ENCODE data around the gene PPFIA4.

The PPFIA4 gene

DNA sequence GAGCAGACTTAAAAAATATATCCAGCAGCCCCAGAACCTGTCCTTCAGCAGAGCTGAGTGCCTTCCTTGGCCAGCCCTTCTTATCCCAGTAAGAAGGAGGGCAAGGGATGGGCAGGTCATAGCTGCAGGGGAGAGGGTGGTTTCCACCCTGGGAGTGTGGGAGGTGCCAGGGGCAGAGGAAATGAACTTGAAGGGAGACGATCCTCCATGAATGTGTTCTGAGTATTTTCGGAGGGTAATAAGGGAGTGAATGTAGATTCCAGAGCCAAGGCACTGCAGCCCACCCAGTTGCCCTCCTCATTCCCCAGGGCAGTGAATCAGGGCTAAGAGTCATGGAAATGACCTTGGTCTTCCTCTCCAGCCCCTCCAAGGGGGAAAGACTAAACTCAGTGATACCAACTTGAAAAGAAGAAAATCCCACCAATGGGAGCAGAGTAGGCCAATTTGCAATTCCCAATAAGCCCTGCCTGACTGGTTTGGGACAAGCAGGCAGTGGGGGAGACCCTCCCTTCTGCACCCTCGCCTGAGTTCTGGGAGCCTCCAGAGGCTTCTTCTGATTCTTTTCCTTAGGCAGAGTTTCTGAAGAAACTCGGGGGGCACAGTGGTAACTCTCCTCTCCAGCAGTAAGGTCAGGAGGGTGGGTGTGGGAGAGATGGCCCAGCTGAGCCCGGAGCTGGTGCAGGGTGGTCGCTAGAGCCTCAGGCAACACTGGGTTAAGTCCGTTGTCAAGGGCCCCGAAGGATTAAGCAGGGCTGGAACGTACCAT, 55.4 kb downstream of the PPFIA4 start:
- H3K9ac ChIP-seq (ENCODE audit: low read depth, low read length) = no peak overlapping the region
- peaks cover 34% of the 10 kb centered on the region for H3K27me3 ChIP-seq (ENCODE audit: insufficient read depth, low read length, poor library complexity)
- no peak overlapping the region for H2AFZ ChIP-seq (ENCODE audit: low read depth, low read length)
- H4K20me1 ChIP-seq (ENCODE audit: insufficient read depth, low read length) = peaks cover 3% of the 10 kb centered on the region; the same call in 1 of the 2 replicates
- no peaks in the 10 kb centered on the region for H3K79me2 ChIP-seq (ENCODE audit: insufficient read depth, low read length)
- no peak overlapping the region for H3K27ac ChIP-seq (ENCODE audit: low read length)
- H3K36me3 ChIP-seq (ENCODE audit: insufficient read depth, low read length) = no peaks in the 10 kb centered on the region
- H3K4me1 ChIP-seq (ENCODE audit: insufficient read depth, low read length) = no peaks in the 10 kb centered on the region
- TF ChIP-seq, protein P1, sequence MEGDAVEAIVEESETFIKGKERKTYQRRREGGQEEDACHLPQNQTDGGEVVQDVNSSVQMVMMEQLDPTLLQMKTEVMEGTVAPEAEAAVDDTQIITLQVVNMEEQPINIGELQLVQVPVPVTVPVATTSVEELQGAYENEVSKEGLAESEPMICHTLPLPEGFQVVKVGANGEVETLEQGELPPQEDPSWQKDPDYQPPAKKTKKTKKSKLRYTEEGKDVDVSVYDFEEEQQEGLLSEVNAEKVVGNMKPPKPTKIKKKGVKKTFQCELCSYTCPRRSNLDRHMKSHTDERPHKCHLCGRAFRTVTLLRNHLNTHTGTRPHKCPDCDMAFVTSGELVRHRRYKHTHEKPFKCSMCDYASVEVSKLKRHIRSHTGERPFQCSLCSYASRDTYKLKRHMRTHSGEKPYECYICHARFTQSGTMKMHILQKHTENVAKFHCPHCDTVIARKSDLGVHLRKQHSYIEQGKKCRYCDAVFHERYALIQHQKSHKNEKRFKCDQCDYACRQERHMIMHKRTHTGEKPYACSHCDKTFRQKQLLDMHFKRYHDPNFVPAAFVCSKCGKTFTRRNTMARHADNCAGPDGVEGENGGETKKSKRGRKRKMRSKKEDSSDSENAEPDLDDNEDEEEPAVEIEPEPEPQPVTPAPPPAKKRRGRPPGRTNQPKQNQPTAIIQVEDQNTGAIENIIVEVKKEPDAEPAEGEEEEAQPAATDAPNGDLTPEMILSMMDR (IDR thresholded peaks at IDR 0.05; ENCODE audit: borderline replicate concordance, extremely low read depth, low read length, poor library complexity, severe bottlenecking) = no peak
- no peak for TF ChIP-seq EZH2 (IDR thresholded peaks at IDR 0.05; ENCODE audit: borderline replicate concordance, low read depth, low read length, severe bottlenecking)
- H3K9me3 ChIP-seq (ENCODE audit: insufficient read depth, low read length, severe bottlenecking) = no peaks in the 10 kb centered on the region
- H3K4me2 ChIP-seq (ENCODE audit: insufficient read depth, low read length) = no peak overlapping the region
- ATAC-seq (ENCODE audit: insufficient read depth, low read depth) (no peak), DNase-seq (no peak)
- H3K4me3 ChIP-seq (ENCODE audit: low read depth in 1 of 2, low read length in 2 of 2) = no peak overlapping the region

DNA sequence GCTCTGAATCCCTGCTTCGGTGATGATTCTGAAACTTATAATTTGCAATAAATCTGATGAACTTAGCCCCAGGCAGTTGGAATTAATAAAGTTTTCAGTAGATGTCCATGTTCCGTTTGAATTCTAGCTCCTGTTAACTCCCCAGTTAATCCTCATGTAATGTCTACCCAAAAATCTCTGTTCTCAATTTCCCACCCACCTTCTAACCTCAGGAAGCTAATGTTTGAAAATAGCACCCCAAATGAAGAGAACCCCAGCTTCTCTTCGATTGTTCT, 55.9 kb downstream of the PPFIA4 start:
- H4K20me1 ChIP-seq (ENCODE audit: insufficient read depth, low read length) = 0 out of 2 replicates have a peak, but pooled peaks cover 3% of the 10 kb centered on the region
- H2AFZ ChIP-seq (ENCODE audit: low read depth, low read length) = no peak overlapping the region
- H3K4me1 ChIP-seq (ENCODE audit: insufficient read depth, low read length) = no peaks in the 10 kb centered on the region
- no peaks in the 10 kb centered on the region for H3K9me3 ChIP-seq (ENCODE audit: insufficient read depth, low read length, severe bottlenecking)
- TF ChIP-seq EZH2 (IDR thresholded peaks at IDR 0.05; ENCODE audit: borderline replicate concordance, low read depth, low read length, severe bottlenecking) = no peak
- TF ChIP-seq, protein P1 (IDR thresholded peaks at IDR 0.05; ENCODE audit: borderline replicate concordance, extremely low read depth, low read length, poor library complexity, severe bottlenecking) = no peak
- DNase-seq (no peak), ATAC-seq (ENCODE audit: insufficient read depth, low read depth) (no peak)
- H3K4me3 ChIP-seq (ENCODE audit: low read depth in 1 of 2, low read length in 2 of 2) = no peak overlapping the region
- peaks cover 37% of the 10 kb centered on the region for H3K27me3 ChIP-seq (ENCODE audit: insufficient read depth, low read length, poor library complexity)
- H3K36me3 ChIP-seq (ENCODE audit: insufficient read depth, low read length) = no peaks in the 10 kb centered on the region
- no peaks in the 10 kb centered on the region for H3K79me2 ChIP-seq (ENCODE audit: insufficient read depth, low read length)
- no peak overlapping the region for H3K4me2 ChIP-seq (ENCODE audit: insufficient read depth, low read length)
- H3K9ac ChIP-seq (ENCODE audit: low read depth, low read length) = no peak overlapping the region
- H3K27ac ChIP-seq (ENCODE audit: low read length) = no peak overlapping the region

DNA sequence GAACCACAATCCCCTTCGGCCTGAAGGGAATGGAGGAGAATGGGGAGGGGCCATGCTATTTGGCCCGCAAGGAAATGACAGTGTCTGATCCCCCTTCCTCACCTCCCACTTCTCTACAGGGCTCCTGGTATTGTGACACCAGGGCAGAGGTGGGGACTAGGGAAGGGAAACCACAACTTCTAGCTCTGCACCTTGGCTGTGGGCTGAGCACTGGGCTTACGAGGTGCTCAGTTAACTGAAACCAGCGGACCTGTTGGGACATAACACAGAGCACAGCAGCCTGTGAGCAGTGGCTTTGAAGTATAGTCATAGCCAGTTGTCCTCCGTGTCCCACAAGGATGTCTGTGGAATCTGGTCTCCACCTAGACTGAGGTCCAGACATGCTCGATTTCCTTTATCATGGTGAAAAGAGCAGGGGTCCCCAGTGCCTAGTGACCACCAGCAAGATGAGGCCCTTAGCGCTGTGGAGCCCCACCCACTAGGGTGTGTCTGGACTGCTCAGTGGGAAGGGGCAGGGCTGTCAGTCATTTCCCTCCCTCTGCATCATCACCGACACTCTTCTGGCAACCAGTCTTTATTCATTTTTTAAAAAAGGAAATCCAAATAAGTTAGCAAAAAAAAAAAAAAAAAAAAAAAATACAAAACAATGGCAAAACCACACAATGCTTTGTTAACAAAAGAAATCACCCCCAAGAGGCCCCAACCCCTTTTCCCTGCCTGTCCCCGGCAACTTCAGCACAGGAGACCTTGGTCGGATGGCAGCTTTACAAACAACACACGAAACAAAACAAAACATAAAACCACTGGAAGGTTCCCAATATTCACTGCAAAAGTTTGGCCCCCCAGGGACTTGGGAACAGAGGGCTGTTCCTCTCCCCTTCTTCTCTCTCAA, 56.5 kb downstream of the PPFIA4 start:
- no peaks in the 10 kb centered on the region for H3K9me3 ChIP-seq (ENCODE audit: insufficient read depth, low read length, severe bottlenecking)
- no peaks in the 10 kb centered on the region for H3K4me1 ChIP-seq (ENCODE audit: insufficient read depth, low read length)
- no peak overlapping the region for H3K4me2 ChIP-seq (ENCODE audit: insufficient read depth, low read length)
- H3K36me3 ChIP-seq (ENCODE audit: insufficient read depth, low read length) = no peaks in the 10 kb centered on the region
- H3K4me3 ChIP-seq (ENCODE audit: low read depth in 1 of 2, low read length in 2 of 2) = no peak overlapping the region
- TF ChIP-seq, protein P1 (IDR thresholded peaks at IDR 0.05; ENCODE audit: borderline replicate concordance, extremely low read depth, low read length, poor library complexity, severe bottlenecking) = no peak
- TF ChIP-seq EZH2 (IDR thresholded peaks at IDR 0.05; ENCODE audit: borderline replicate concordance, low read depth, low read length, severe bottlenecking) = no peak
- H3K79me2 ChIP-seq (ENCODE audit: insufficient read depth, low read length) = no peaks in the 10 kb centered on the region
- no peak overlapping the region for H2AFZ ChIP-seq (ENCODE audit: low read depth, low read length)
- ATAC-seq (ENCODE audit: insufficient read depth, low read depth) (no peak), DNase-seq (no peak)
- H3K27me3 ChIP-seq (ENCODE audit: insufficient read depth, low read length, poor library complexity) = peaks cover 41% of the 10 kb centered on the region
- H3K27ac ChIP-seq (ENCODE audit: low read length) = no peak overlapping the region
- 0 out of 2 replicates have a peak, but pooled peaks cover 3% of the 10 kb centered on the region for H4K20me1 ChIP-seq (ENCODE audit: insufficient read depth, low read length)
- H3K9ac ChIP-seq (ENCODE audit: low read depth, low read length) = no peak overlapping the region

Measured in DND-41 (cell line).